BLaER1 treated with 17β-estradiol and CSF1 and Interleukin-3, amounts not matched to agents 10 nM and 100 nM (cell line): ENCODE data around the gene ATCAY.

Experiments used
- H3K27ac ChIP-seq, 11 experiments: shearing (Covaris generic); formaldehyde crosslinking; 2 replicates each; pipeline ENCODE4 v1.8.1; 2022
- H3K27me3 ChIP-seq, 11 experiments: shearing (Covaris generic); formaldehyde crosslinking; 2 replicates each; pipeline ENCODE4 v1.8.1; 2022
- H3K36me3 ChIP-seq, 11 experiments: shearing (Covaris generic); formaldehyde crosslinking; 2 replicates each; pipeline ENCODE4 v1.8.1; 2022
- H3K4me1 ChIP-seq, 10 experiments: shearing (Covaris generic); formaldehyde crosslinking; 2 replicates each; pipeline ENCODE4 v1.8.1; 2022
- H3K4me2 ChIP-seq, 11 experiments: shearing (Covaris generic); formaldehyde crosslinking; 2 replicates each; pipeline ENCODE4 v1.8.1; 2022
- H3K4me3 ChIP-seq, 10 experiments: shearing (Covaris generic); formaldehyde crosslinking; 2 replicates each; pipeline ENCODE4 v1.8.1; 2022
- H3K9ac ChIP-seq, 11 experiments: shearing (Covaris generic); formaldehyde crosslinking; 2 replicates each; pipeline ENCODE4 v1.8.1; 2022
- H3K9me3 ChIP-seq, 11 experiments: shearing (Covaris generic); formaldehyde crosslinking; replicated peaks in 1 of 11; 2 replicates each; pipeline ENCODE4 v1.8.1; 2022
- H4K20me1 ChIP-seq, 11 experiments: shearing (Covaris generic); formaldehyde crosslinking; 2 replicates each; pipeline ENCODE4 v1.8.1; 2022
- Cebpa-rat ChIP-seq, 11 experiments: shearing (Covaris generic); IDR thresholded peaks; 2 replicates each; pipeline ENCODE4 v1.8.1; 2022

ATCAY gene

DNA sequence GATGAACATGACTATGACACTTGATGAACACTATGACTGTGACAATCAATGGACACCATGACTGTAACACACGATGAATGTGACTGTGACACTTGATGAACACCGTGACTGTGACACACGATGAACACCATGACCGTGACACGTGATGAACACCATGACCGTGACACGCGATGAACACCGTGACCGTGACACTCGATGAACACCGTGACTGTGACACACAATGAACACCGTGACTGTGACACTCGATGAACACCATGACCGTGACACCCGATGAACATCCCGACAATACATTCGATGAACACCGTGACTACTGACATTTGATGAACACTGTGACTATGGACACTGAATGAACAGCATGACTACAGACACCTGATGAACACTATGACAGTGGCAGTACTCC, 42.6 kb upstream of the ATCAY start:
- Histone ChIP-seq H3K4me1 (peaks cover 0 to 4% (median 0%) of the 10 kb centered on the region in 10 experiments; a peak in 3 of 20 replicates), H3K4me2 (no peak overlapping the region), H3K36me3 (no peaks in the 10 kb centered on the region), H3K27ac (no peak overlapping the region), H3K4me3 (no peak overlapping the region), H3K27me3 (no peaks in the 10 kb centered on the region), H3K9me3 (peaks cover 13 to 20% (median 16%) of the 10 kb centered on the region in 11 experiments; a peak in 17 of 22 replicates), H3K9ac (no peak overlapping the region), H4K20me1 (no peaks in the 10 kb centered on the region)
- no peak for TF ChIP-seq Cebpa-rat (IDR thresholded peaks at IDR 0.05)

DNA sequence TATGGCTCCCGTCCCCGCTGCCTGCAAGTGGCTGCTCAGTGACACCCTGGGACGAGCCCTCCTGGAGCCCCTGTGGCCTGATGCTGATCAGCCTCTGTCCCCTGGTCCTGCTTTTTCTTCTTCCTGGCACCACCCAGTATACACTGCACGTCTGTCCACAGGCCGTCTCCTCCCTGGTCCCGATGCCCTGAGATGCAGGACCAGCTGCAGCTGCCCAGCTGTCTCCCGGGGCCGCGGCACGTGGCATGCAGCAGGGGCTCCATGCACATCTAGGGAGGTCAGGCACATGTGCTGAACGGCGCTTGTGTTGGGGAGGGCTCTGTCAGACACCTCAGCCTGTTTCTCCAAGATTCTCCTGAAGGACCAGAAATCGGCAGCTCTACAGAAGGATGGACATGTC, 41.8 kb upstream of the ATCAY start:
- TF ChIP-seq Cebpa-rat (IDR thresholded peaks at IDR 0.05): no peak
- H3K27me3 ChIP-seq: no peaks in the 10 kb centered on the region
- no peak overlapping the region for H3K27ac ChIP-seq

GRCh38 chr19:3839941-3840340, 40.5 kb upstream of the ATCAY start:
- TF ChIP-seq Cebpa-rat (IDR thresholded peaks at IDR 0.05): no peak
- peaks cover 13 to 20% (median 16%) of the 10 kb centered on the region in 11 experiments; a peak in 17 of 22 replicates for H3K9me3 ChIP-seq
- H3K4me1 ChIP-seq: peaks cover 0 to 6% (median 0%) of the 10 kb centered on the region in 10 experiments; a peak in 3 of 20 replicates
- no peaks in the 10 kb centered on the region for H3K36me3 ChIP-seq
- H3K4me3 ChIP-seq: no peak overlapping the region
- H4K20me1 ChIP-seq: no peaks in the 10 kb centered on the region
- H3K9ac ChIP-seq: no peak overlapping the region
- no peaks in the 10 kb centered on the region for H3K27me3 ChIP-seq
- H3K4me2 ChIP-seq: no peak overlapping the region
- no peak overlapping the region for H3K27ac ChIP-seq

More for the DNA sequence above, 41.8 kb upstream of the ATCAY start:
- H3K4me1 ChIP-seq: peaks cover 0 to 6% (median 0%) of the 10 kb centered on the region in 10 experiments; a peak in 3 of 20 replicates
- no peak overlapping the region for H3K4me3 ChIP-seq
- H3K36me3 ChIP-seq: no peaks in the 10 kb centered on the region
- no peak overlapping the region for H3K9ac ChIP-seq
- H4K20me1 ChIP-seq: no peaks in the 10 kb centered on the region
- no peak overlapping the region for H3K4me2 ChIP-seq
- peaks cover 13 to 20% (median 16%) of the 10 kb centered on the region in 11 experiments; a peak in 17 of 22 replicates for H3K9me3 ChIP-seq

DNA sequence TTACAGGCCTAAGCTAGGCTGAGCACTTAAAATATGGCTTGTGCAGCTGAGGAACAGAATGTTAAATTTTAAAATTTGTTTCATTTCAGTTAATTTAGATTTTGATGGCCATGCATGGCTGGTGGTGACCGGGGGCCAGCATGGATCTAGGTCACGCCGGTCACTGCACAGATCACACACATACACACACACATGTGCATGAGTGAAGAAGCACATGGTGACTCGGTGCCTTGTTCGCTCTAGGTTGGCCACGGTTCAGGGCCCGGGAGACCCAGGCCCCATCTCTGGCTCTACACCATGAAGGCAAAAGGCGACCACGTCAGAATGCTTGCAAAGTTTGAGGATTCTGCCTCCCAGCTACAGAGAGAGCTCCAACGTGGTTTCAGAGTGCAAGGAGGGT, 39.7 kb upstream of the ATCAY start:
- Histone ChIP-seq H3K9ac (no peak overlapping the region), H3K9me3 (peaks cover 13 to 20% (median 16%) of the 10 kb centered on the region in 11 experiments; a peak in 17 of 22 replicates), H3K4me3 (no peak overlapping the region), H4K20me1 (no peaks in the 10 kb centered on the region), H3K36me3 (no peaks in the 10 kb centered on the region), H3K27me3 (no peaks in the 10 kb centered on the region), H3K4me2 (no peak overlapping the region), H3K27ac (no peak overlapping the region), H3K4me1 (peaks cover 0 to 6% (median 0%) of the 10 kb centered on the region in 10 experiments; a peak in 3 of 20 replicates)
- TF ChIP-seq Cebpa-rat (IDR thresholded peaks at IDR 0.05): no peak

DNA sequence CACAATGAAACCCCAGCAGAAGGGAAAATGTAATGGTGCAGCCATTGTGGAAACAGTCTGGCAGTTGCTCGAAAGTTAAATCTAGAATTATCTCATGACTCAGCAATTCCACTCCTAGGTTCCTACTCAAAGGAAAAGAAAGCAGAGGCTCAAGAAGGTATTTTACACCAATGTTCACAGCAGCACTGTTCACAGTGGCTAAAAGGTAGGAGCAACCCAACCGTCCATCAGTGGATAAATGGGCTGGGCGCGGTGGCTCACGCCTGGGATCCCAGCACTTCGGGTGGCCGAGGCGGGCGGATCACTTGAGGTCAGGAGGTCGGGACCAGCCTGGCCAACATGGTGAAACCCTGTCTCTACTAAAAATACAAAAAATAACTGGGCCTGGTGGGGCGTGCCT, 37.5 kb upstream of the ATCAY start:
- TF ChIP-seq Cebpa-rat (IDR thresholded peaks at IDR 0.05): no peak
- no peak overlapping the region for H3K4me3 ChIP-seq
- no peaks in the 10 kb centered on the region for H4K20me1 ChIP-seq
- H3K36me3 ChIP-seq: no peaks in the 10 kb centered on the region
- peaks cover 0 to 6% (median 0%) of the 10 kb centered on the region in 10 experiments; a peak in 3 of 20 replicates for H3K4me1 ChIP-seq
- peaks cover under 1 to 5% (median 3%) of the 10 kb centered on the region in 11 experiments; a peak in 15 of 22 replicates for H3K9me3 ChIP-seq
- no peak overlapping the region for H3K9ac ChIP-seq
- H3K27ac ChIP-seq: no peak overlapping the region
- H3K27me3 ChIP-seq: no peaks in the 10 kb centered on the region
- peak overlapping the region in 2 of 11 experiments; percentile 9 to 24; a peak in 3 of 22 replicates for H3K4me2 ChIP-seq

DNA sequence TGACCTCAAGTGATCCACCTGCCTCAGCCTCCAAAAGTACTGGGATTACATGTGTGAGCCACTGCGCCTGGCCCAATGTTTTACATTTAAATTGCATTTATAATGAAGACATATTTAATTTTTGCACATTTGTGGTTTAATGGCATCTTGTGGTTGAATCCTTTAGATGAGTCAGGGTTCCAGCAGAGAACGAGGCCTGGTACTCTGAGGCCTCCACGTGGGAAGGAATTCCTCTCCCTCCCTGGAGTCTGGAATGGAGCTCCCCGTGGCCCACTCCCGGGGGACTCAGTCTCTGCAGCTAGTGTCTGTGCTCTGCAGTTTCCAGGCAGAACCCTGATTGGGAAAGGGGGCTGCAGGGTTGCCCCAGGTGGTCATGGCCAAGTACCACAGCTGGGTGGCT, 35.9 kb upstream of the ATCAY start:
- Histone ChIP-seq H3K4me2 (no peak overlapping the region), H3K27ac (no peak overlapping the region), H3K4me1 (peaks cover 0 to 9% (median 2%) of the 10 kb centered on the region in 10 experiments; a peak in 3 of 20 replicates), H3K4me3 (no peak overlapping the region), H3K9me3 (no peaks in the 10 kb centered on the region), H3K27me3 (no peaks in the 10 kb centered on the region), H3K36me3 (no peaks in the 10 kb centered on the region), H4K20me1 (no peaks in the 10 kb centered on the region), H3K9ac (no peak overlapping the region)
- no peak for TF ChIP-seq Cebpa-rat (IDR thresholded peaks at IDR 0.05)

GRCh38 chr19:3849092-3849491, 31.4 kb upstream of the ATCAY start:
- no peak overlapping the region for H3K4me2 ChIP-seq
- H3K9me3 ChIP-seq: peaks cover 12 to 22% (median 16%) of the 10 kb centered on the region in 11 experiments; a peak in 21 of 22 replicates
- no peak for TF ChIP-seq Cebpa-rat (IDR thresholded peaks at IDR 0.05)

GRCh38 chr19:3849787-3850186, 30.7 kb upstream of the ATCAY start:
- Histone ChIP-seq H3K4me1 (peaks cover 0 to 45% (median 34%) of the 10 kb centered on the region in 10 experiments; a peak in 17 of 20 replicates), H4K20me1 (no peaks in the 10 kb centered on the region; a peak in 1 of 22 replicates), H3K9ac (no peak overlapping the region), H3K36me3 (no peaks in the 10 kb centered on the region; a peak in 1 of 22 replicates), H3K9me3 (peaks cover 12 to 22% (median 16%) of the 10 kb centered on the region in 11 experiments; a peak in 21 of 22 replicates), H3K4me3 (no peak overlapping the region), H3K4me2 (no peak overlapping the region), H3K27ac (no peak overlapping the region), H3K27me3 (no peaks in the 10 kb centered on the region)
- no peak for TF ChIP-seq Cebpa-rat (IDR thresholded peaks at IDR 0.05)

More at GRCh38 chr19:3849092-3849491, 31.4 kb upstream of the ATCAY start:
- Histone ChIP-seq H3K4me1 (peaks cover 0 to 38% (median 27%) of the 10 kb centered on the region in 10 experiments; a peak in 17 of 20 replicates), H4K20me1 (no peaks in the 10 kb centered on the region; a peak in 1 of 22 replicates), H3K36me3 (no peaks in the 10 kb centered on the region; a peak in 1 of 22 replicates), H3K9ac (no peak overlapping the region), H3K4me3 (no peak overlapping the region), H3K27ac (no peak overlapping the region), H3K27me3 (no peaks in the 10 kb centered on the region)

- TF ChIP-seq Cebpa-rat (IDR thresholded peaks at IDR 0.05): no peak
- Histone ChIP-seq H3K4me3 (no peak overlapping the region), H3K36me3 (no peaks in the 10 kb centered on the region; a peak in 1 of 22 replicates), H3K4me1 (peaks cover 0 to 45% (median 34%) of the 10 kb centered on the region in 10 experiments; a peak in 17 of 20 replicates), H3K27me3 (no peaks in the 10 kb centered on the region), H3K4me2 (peak overlapping the region in 4 of 11 experiments; percentile 8 to 30 (median 15); a peak in 4 of 22 replicates), H3K9ac (no peak overlapping the region), H3K9me3 (peaks cover 12 to 22% (median 16%) of the 10 kb centered on the region in 11 experiments; a peak in 21 of 22 replicates), H4K20me1 (no peaks in the 10 kb centered on the region; a peak in 1 of 22 replicates), H3K27ac (no peak overlapping the region)
These were observed 30.0 kb upstream of the ATCAY start for GRCh38 chr19:3850320-3850972.
